SK-N-SH (cell line): ENCODE results near the gene LRR1. TPM values are rescaled to one million over a fixed set of nuclear protein-coding genes. Genes with fewer than 3 reads are reported as not detected.
A peak's percentile ranks its signal among the peaks of the same experiment; 100 is the strongest.

Experiments used
- CTCF ChIA-PET: fragments of 300-600, 350-600 bp; formaldehyde crosslinking; extraction: SDS; loops from one replicate; lab custom pipeline; 2021; lab: Yijun Ruan, JAX
- POLR2A ChIA-PET: fragments of 350-600 bp; sonication (Branson Sonifier 250); formaldehyde crosslinking; extraction: SDS; loops from one replicate; lab custom pipeline; 2020; ENCODE audit warnings: antibody characterized with exemption, inconsistent platforms; lab: Yijun Ruan, JAX
- DNase-seq: peaks from one replicate; pipeline ENCODE4 v3.0.0; 2012
- H2AFZ ChIP-seq: fragments of 200-600 bp; sonication (generic); 2 replicates; pipeline ENCODE4 v1.8.1; 2016; ENCODE audit warnings: antibody characterized with exemption, mild to moderate bottlenecking, low read depth
- H3F3A ChIP-seq: fragments of 200-600 bp; sonication (generic); replicated peaks from 2 replicates; pipeline ENCODE3; 2016; ENCODE audit warnings: antibody characterized with exemption, mild to moderate bottlenecking; ENCODE audit not compliant: insufficient read depth
- H3K27ac ChIP-seq, 2 experiments: fragments of 200-500 bp in 1 of 2; fragments of 200-600 bp in 1 of 2; sonication (Bioruptor generic) in 1 of 2; sonication (generic), shearing (Covaris generic) in 1 of 2; 2 replicates each; pipeline versions ENCODE4 v1.5.1 to v1.6.1; 2014 to 2016; ENCODE audit warnings: low read depth in 2 of 2, inconsistent platforms in 1 of 2, low read length in 1 of 2, mild to moderate bottlenecking in 1 of 2, mixed read lengths in 1 of 2
- H3K27me3 ChIP-seq: fragments of 200-600 bp; sonication (generic), shearing (Covaris generic); 2 replicates; pipeline ENCODE4 v1.6.1; 2016; ENCODE audit warnings: mixed run types; ENCODE audit not compliant: insufficient read depth
- H3K36me3 ChIP-seq, 2 experiments: fragments of 200-500 bp in 1 of 2; fragments of 200-600 bp in 1 of 2; sonication (Bioruptor generic) in 1 of 2; sonication (generic) in 1 of 2; replicated peaks in 1 of 2; 2 replicates each; pipeline versions ENCODE3 to v1.5.1; 2014 to 2016; ENCODE audit warnings: low read length in 1 of 2, mild to moderate bottlenecking in 1 of 2; ENCODE audit not compliant: insufficient read depth in 2 of 2, control insufficient read depth in 1 of 2
- H3K4me1 ChIP-seq, 2 experiments: fragments of 200-500 bp in 1 of 2; fragments of 200-600 bp in 1 of 2; sonication (Bioruptor generic) in 1 of 2; sonication (generic), shearing (Covaris generic) in 1 of 2; 2 replicates each; pipeline versions ENCODE4 v1.5.1 to v1.6.1; 2014 to 2016; ENCODE audit warnings: low read depth in 1 of 2, low read length in 1 of 2, mixed run types in 1 of 2; ENCODE audit not compliant: insufficient read depth in 2 of 2, control insufficient read depth in 1 of 2
- H3K4me2 ChIP-seq: fragments of 200-600 bp; sonication (generic), shearing (Covaris generic); 2 replicates; pipeline ENCODE4 v1.6.1; 2017; ENCODE audit warnings: mixed run types
- H3K4me3 ChIP-seq, 2 experiments: fragments of 200-500 bp in 1 of 2; fragments of 200-600 bp in 1 of 2; sonication (Bioruptor generic) in 1 of 2; sonication (generic), shearing (Covaris generic) in 1 of 2; 2 replicates each; pipeline versions ENCODE4 v1.5.1 to v1.8.1; 2014 to 2016; ENCODE audit warnings: low read depth in 2 of 2, inconsistent platforms in 1 of 2, low read length in 1 of 2, mild to moderate bottlenecking in 1 of 2, mixed read lengths in 1 of 2, moderate library complexity in 1 of 2
- H3K79me2 ChIP-seq: fragments of 200-600 bp; sonication (generic); 2 replicates; pipeline ENCODE4 v1.8.1; 2017; ENCODE audit warnings: mild to moderate bottlenecking; ENCODE audit not compliant: insufficient read depth
- H3K9ac ChIP-seq: fragments of 200-600 bp; sonication (generic); 2 replicates; pipeline ENCODE4 v1.6.1; 2017; ENCODE audit warnings: mixed run types
- H3K9me2 ChIP-seq: fragments of 200-600 bp; sonication (generic); 2 replicates; pipeline ENCODE4 v1.6.1; 2017; ENCODE audit warnings: mixed run types
- H3K9me3 ChIP-seq: fragments of 200-600 bp; sonication (generic); 2 replicates; pipeline ENCODE4 v1.6.1; 2017; ENCODE audit warnings: mixed run types, mild to moderate bottlenecking, moderate library complexity
- H4K20me1 ChIP-seq: fragments of 200-600 bp; sonication (generic); 2 replicates; pipeline ENCODE4 v1.6.1; 2017; ENCODE audit warnings: mild to moderate bottlenecking, mixed run types; ENCODE audit not compliant: insufficient read depth
- FOXJ3 ChIP-seq: sonication (generic); formaldehyde crosslinking; IDR thresholded peaks from 2 replicates; pipeline ENCODE4 v1.5.1; 2020; ENCODE audit warnings: mild to moderate bottlenecking, missing genetic modification reagents
- GABPA ChIP-seq: IDR thresholded peaks from 2 replicates; pipeline ENCODE4 v1.4.0; 2012; ENCODE audit warnings: low read depth, mild to moderate bottlenecking
- JUND ChIP-seq: IDR thresholded peaks from 2 replicates; pipeline ENCODE4 v1.4.0; 2012
- NFIC ChIP-seq: IDR thresholded peaks from 2 replicates; pipeline ENCODE4 v1.4.0; 2012; ENCODE audit warnings: borderline replicate concordance
- RCOR1 ChIP-seq: fragments of 150-350 bp; IDR thresholded peaks from 2 replicates; pipeline ENCODE4 v1.6.1; 2017; ENCODE audit warnings: antibody characterized with exemption, low read length
- SIN3A ChIP-seq: IDR thresholded peaks from 2 replicates; pipeline ENCODE4 v1.6.1; 2012; ENCODE audit warnings: low read depth, mild to moderate bottlenecking, low read length, moderate library complexity, borderline replicate concordance
- TAF1 ChIP-seq: IDR thresholded peaks from 2 replicates; pipeline ENCODE4 v1.6.1; 2012; ENCODE audit warnings: low read depth, mild to moderate bottlenecking, low read length, moderate library complexity, borderline replicate concordance
- WGBS: methylation state at CpG from one replicate; pipeline ENCODE4 v1.1.6; 2017; ENCODE audit warnings: low lambda C conversion rate; 5-methylcytosine and 5-hydroxymethylcytosine counted together
- polyA plus RNA-seq, 3 experiments: library from polyadenylated mRNA; depleted of rRNA; stranded (reverse); fragments of >200 nt; gene quantifications; 2 replicates each; pipeline ENCODE4 v1.2.3, GENCODE V29; 2012
- TF ChIP-seq, protein P1 (sequence below): IDR thresholded peaks from 2 replicates; pipeline ENCODE4 v1.4.0; 2012; ENCODE audit warnings: low read depth, borderline replicate concordance
- TF ChIP-seq, protein P2 (sequence below): IDR thresholded peaks from 2 replicates; pipeline ENCODE4 v1.4.0; 2012; ENCODE audit warnings: low read depth
- TF ChIP-seq, protein P3 (sequence below): IDR thresholded peaks from 2 replicates; pipeline ENCODE4 v1.6.1; 2012; ENCODE audit warnings: mild to moderate bottlenecking, low read depth, low read length, moderate library complexity
- TF ChIP-seq, protein P4 (sequence below): fragments of 200-600 bp; sonication (generic); IDR thresholded peaks from 2 replicates; pipeline ENCODE4 v1.6.1; 2017; ENCODE audit warnings: antibody characterized with exemption, mild to moderate bottlenecking, moderate library complexity

The LRR1 gene
- polyA plus RNA-seq, 1 of the 3 experiments (the other 2 are of a cell fraction), result 9.3 TPM

DNA sequence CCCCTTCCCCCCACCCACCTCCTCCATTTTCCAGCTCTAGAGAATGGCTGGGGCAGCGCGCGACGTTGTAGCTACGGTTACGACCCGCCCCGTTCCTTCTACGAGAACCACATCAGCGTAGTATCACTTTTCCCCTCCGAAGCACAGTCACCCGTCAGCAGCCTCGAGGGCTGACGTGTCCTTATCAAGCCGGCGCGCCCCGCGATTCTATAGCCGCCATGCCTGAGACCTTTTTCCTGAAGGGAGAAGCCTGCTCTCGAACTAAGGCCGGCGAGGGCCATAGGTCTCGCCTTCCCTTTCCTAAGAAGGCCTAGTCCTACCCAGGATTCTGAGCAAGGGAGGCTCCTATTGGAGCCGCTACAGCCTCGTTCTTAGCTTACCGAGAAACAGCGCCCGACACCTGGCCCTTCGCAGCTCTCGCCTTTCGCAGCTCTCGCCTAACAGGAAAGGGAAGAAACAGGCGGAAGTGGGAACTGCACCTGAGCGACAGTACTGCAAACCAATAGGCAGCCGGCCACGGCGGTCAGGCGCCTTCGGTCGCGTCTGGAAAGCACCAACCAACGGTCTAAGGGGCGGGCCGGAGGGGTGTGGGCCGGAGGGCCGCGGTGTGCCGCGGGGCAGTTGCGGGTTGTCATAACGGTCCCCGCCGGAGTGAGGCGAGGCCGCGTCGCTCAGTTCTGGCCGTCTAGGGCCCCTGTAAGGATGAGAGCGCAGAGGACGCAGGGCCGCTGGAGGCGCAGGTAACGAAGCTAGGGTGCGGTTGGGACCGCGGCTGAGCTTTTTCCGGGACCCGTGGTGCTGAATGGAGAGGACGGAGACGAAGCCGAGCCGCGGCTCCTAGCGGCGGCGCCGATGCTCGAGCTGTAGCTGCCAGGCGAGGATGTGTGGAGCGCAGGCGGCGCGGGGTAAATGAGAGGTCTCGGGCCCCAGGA, 21.7 kb downstream of the LRR1 start, which contains the start of the genes MGAT2 and RPL36AL (continued):
- TF ChIP-seq, protein P1, sequence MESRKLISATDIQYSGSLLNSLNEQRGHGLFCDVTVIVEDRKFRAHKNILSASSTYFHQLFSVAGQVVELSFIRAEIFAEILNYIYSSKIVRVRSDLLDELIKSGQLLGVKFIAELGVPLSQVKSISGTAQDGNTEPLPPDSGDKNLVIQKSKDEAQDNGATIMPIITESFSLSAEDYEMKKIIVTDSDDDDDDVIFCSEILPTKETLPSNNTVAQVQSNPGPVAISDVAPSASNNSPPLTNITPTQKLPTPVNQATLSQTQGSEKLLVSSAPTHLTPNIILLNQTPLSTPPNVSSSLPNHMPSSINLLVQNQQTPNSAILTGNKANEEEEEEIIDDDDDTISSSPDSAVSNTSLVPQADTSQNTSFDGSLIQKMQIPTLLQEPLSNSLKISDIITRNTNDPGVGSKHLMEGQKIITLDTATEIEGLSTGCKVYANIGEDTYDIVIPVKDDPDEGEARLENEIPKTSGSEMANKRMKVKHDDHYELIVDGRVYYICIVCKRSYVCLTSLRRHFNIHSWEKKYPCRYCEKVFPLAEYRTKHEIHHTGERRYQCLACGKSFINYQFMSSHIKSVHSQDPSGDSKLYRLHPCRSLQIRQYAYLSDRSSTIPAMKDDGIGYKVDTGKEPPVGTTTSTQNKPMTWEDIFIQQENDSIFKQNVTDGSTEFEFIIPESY, result peak; percentile 77
- 0 out of 2 replicates have a peak, but pooled peaks have one; percentile 40 for TF ChIP-seq SIN3A
- peak; percentile 93 for TF ChIP-seq TAF1
- TF ChIP-seq, protein P2, sequence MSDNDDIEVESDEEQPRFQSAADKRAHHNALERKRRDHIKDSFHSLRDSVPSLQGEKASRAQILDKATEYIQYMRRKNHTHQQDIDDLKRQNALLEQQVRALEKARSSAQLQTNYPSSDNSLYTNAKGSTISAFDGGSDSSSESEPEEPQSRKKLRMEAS, result peak; percentile 83
- TF ChIP-seq NFIC, result no peak
- TF ChIP-seq JUND, result 0 out of 2 replicates have a peak, but pooled peaks have one; percentile 16
- TF ChIP-seq, protein P3, sequence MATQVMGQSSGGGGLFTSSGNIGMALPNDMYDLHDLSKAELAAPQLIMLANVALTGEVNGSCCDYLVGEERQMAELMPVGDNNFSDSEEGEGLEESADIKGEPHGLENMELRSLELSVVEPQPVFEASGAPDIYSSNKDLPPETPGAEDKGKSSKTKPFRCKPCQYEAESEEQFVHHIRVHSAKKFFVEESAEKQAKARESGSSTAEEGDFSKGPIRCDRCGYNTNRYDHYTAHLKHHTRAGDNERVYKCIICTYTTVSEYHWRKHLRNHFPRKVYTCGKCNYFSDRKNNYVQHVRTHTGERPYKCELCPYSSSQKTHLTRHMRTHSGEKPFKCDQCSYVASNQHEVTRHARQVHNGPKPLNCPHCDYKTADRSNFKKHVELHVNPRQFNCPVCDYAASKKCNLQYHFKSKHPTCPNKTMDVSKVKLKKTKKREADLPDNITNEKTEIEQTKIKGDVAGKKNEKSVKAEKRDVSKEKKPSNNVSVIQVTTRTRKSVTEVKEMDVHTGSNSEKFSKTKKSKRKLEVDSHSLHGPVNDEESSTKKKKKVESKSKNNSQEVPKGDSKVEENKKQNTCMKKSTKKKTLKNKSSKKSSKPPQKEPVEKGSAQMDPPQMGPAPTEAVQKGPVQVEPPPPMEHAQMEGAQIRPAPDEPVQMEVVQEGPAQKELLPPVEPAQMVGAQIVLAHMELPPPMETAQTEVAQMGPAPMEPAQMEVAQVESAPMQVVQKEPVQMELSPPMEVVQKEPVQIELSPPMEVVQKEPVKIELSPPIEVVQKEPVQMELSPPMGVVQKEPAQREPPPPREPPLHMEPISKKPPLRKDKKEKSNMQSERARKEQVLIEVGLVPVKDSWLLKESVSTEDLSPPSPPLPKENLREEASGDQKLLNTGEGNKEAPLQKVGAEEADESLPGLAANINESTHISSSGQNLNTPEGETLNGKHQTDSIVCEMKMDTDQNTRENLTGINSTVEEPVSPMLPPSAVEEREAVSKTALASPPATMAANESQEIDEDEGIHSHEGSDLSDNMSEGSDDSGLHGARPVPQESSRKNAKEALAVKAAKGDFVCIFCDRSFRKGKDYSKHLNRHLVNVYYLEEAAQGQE, result peak; percentile 61
- peak; percentile 84 for TF ChIP-seq GABPA
- TF ChIP-seq RCOR1, result no peak
- TF ChIP-seq, all 33 proteins: peak for 18

DNA sequence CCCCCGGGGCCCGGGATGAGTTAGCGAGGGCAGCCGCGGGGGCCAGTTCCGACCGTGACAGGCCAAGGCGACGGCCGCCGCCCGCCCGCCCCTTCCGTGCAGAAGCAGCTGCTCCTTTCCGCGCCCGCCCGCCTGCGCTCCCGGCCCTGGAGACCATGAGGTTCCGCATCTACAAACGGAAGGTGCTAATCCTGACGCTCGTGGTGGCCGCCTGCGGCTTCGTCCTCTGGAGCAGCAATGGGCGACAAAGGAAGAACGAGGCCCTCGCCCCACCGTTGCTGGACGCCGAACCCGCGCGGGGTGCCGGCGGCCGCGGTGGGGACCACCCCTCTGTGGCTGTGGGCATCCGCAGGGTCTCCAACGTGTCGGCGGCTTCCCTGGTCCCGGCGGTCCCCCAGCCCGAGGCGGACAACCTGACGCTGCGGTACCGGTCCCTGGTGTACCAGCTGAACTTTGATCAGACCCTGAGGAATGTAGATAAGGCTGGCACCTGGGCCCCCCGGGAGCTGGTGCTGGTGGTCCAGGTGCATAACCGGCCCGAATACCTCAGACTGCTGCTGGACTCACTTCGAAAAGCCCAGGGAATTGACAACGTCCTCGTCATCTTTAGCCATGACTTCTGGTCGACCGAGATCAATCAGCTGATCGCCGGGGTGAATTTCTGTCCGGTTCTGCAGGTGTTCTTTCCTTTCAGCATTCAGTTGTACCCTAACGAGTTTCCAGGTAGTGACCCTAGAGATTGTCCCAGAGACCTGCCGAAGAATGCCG, 22.6 kb downstream of the LRR1 start:
- WGBS, result 3% methylated on average over 12 of the region's 65 CpGs
- CTCF ChIA-PET, result interaction anchor here (0.7 to 6.1 kb wide), 10 partner anchors 11 to 483 kb away, joined by 3 to 39 read pairs (median 4); partner anchors contain the start of genes DNAAF2 and RPS29

More for the DNA sequence above, 22.6 kb downstream of the LRR1 start:
- Histone ChIP-seq H3K9me2 (no peaks in the 10 kb centered on the region), H3K27ac (peak overlapping the region; percentile 94 to 98; a peak in 3 of 4 replicates)
- TF ChIP-seq, protein P4, sequence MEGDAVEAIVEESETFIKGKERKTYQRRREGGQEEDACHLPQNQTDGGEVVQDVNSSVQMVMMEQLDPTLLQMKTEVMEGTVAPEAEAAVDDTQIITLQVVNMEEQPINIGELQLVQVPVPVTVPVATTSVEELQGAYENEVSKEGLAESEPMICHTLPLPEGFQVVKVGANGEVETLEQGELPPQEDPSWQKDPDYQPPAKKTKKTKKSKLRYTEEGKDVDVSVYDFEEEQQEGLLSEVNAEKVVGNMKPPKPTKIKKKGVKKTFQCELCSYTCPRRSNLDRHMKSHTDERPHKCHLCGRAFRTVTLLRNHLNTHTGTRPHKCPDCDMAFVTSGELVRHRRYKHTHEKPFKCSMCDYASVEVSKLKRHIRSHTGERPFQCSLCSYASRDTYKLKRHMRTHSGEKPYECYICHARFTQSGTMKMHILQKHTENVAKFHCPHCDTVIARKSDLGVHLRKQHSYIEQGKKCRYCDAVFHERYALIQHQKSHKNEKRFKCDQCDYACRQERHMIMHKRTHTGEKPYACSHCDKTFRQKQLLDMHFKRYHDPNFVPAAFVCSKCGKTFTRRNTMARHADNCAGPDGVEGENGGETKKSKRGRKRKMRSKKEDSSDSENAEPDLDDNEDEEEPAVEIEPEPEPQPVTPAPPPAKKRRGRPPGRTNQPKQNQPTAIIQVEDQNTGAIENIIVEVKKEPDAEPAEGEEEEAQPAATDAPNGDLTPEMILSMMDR, result 0 out of 2 replicates have a peak, but pooled peaks have one; percentile 5
- TF ChIP-seq FOXJ3 (CRISPR knock-in tag), result no peak
- TF ChIP-seq, all 33 proteins: peak for 1
- H3K4me1 ChIP-seq, result peaks cover 22 to 29% of the 10 kb centered on the region in 2 experiments
- POLR2A ChIA-PET, result interaction anchor here (1.3 to 2.8 kb wide), 9 partner anchors 11 to 241 kb away, joined by 3 to 17 read pairs (median 7); partner anchors contain the start of genes DNAAF2, KLHDC2, LRR1 and NEMF
- H3K9ac ChIP-seq, result peak overlapping the region; percentile 95
- H3K4me3 ChIP-seq, result peak overlapping the region; percentile 92 to 96
- peak; percentile 76 for DNase-seq
- H3K9me3 ChIP-seq, result no peaks in the 10 kb centered on the region
- peaks cover 82% of the 10 kb centered on the region for H3K79me2 ChIP-seq
- H3K36me3 ChIP-seq, result peaks cover 35 to 40% of the 10 kb centered on the region in 2 experiments
- 0 out of 2 replicates have a peak overlapping the region, but pooled peaks have one; percentile 50 for H2AFZ ChIP-seq
- H3K27me3 ChIP-seq, result no peaks in the 10 kb centered on the region
- H3K4me2 ChIP-seq, result peak overlapping the region; percentile 87
- H4K20me1 ChIP-seq, result peaks cover 39% of the 10 kb centered on the region
- H3F3A ChIP-seq, result peaks cover 30% of the 10 kb centered on the region
